Suppressor macrophage (primary cell): ENCODE measurements around the gene PTX4.
A peak's percentile ranks its signal among the peaks of the same experiment; 100 is the strongest.

Experiments
- DNase-seq, 4 experiments: peaks; one replicate each; pipeline ENCODE4 v3.0.0-alpha.2; 2020 to 2022

The PTX4 gene

DNA sequence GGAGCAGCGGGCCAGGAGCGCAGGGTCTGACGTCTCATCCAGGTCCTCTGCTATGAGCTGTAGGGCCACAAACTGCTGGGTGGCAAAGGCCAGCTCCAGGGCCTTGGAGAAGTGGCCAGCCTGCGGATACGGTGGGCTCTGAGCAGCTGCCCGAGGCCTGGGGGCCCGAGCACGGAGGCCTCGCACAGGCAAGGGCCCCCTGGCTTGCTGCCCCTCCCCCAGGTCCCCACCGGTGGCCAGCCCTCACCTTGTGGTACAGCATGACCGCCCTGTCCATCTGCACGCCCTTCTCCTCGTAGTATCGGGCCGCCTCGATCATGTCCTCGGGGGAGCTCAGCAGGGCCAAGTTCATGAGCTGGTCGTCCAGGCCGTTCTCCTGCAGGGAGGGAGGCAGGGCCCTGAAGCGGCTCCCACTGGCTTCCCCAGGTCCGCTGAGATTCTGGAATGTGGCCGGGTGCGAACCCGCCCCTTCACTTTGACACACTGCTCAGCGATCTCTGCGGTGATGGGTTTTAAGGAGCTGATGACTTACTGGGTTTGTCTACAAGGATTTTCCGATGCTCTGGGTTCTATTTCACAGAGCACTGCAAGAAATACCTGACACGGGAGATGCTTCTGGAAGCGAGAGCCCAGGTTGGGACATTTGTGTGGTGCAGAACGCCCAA, 35.0 kb upstream of the PTX4 start:
- DNase-seq, result no peak

DNA sequence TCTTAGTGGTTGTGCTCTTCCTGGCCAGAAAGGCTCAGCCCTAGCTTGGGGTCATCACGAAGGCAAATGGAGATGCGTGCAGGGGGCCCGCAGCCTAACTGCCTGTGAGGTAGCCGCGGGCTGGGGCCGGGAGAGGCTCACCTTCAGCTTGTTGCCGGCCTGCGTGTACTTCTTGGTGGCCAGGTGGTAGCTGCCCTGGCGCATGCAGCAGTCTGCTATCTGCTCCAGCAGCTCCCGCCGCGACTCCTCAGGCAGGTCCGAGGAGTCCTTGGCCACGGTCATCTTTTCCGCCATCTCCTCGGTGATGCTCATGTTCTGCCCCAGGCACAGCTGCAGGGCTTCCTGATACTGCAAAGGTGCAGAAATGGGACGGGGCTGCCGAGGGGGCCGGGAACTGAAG, 31.7 kb upstream of the PTX4 start:
- no peak for DNase-seq

DNA sequence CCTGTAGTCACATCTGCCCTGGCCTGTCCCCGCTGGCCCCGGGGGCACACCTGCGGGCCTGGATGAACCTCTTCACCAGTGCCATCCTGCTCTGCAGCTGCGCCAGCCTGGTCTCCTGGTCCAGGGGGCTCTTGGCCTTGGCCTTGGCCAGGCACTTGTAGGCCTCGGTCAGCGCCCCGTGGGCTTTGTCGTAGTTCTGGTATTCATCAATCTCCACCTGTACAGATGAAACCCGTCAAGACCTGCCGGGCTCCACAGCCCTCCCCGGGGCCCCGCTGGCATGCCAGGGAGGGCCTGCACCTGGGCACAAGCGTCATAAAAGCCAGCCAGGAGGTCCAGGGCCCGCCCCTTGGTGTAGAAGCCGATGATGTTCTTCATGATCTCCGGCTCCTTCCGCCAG, 31.1 kb upstream of the PTX4 start:
- no peak for DNase-seq

DNA sequence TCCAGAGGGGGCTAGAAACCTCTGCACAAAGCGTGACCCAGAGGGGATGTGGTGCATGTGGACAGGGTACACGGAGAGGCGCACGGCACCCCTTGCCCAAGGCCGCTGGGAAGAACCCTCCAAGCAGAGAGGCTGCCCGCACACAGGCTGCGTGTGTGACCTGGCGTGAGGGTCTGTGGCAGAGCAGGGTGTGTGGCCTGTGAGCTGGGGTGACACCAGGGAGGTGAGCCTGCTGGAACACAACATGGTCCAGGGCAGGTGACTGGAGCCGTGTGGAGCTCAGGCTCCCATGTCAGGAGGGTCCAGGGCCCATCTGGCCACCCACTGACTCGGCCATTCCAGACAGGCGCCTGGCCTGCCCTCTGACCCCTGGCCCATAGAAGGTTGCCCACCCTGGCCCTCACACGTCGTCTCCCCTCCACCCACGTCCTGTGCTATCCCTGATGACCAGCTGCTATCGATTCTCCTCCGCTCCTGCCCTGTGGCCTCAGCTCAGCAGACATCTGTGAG, 29.9 kb upstream of the PTX4 start:
- DNase-seq, result no peak

DNA sequence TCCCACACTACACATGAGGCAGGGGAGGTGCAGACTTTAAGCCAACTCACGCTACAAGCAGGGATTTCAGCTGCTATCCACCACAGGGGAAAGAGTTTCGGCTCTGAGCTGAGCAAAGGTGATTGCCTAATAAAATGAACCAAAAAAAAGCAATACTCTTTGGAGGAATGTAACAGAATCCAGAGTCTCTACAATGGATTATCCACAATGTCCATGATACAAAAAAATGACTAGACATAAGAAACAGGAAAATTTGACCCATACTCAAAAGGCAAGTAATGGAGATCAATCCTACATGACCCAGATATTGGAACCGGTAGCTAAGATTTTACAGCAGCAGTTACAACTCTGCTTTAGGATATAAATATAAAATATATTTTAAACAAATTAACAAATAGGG, 25.8 kb upstream of the PTX4 start:
- no peak for DNase-seq

DNA sequence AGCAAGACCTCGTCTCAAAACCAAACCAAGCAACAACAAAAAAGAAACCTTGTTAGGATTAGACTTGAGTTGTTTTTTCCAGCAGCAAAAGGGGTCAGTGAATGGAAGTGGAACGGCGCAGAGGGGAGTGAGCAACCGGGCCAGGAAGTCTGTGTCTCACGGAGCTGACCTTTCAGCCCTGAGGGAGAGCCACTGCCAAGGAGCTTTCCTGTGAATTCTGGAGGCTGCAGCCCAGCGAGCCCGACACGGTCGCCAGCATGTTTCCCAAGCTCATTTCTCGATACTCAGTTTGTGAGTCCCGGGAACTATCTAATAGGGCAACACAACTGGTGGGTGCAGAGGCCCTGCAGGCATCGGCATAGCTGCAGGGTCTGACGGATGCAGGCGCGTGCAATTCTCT, 24.0 kb upstream of the PTX4 start:
- DNase-seq, result no peak

DNA sequence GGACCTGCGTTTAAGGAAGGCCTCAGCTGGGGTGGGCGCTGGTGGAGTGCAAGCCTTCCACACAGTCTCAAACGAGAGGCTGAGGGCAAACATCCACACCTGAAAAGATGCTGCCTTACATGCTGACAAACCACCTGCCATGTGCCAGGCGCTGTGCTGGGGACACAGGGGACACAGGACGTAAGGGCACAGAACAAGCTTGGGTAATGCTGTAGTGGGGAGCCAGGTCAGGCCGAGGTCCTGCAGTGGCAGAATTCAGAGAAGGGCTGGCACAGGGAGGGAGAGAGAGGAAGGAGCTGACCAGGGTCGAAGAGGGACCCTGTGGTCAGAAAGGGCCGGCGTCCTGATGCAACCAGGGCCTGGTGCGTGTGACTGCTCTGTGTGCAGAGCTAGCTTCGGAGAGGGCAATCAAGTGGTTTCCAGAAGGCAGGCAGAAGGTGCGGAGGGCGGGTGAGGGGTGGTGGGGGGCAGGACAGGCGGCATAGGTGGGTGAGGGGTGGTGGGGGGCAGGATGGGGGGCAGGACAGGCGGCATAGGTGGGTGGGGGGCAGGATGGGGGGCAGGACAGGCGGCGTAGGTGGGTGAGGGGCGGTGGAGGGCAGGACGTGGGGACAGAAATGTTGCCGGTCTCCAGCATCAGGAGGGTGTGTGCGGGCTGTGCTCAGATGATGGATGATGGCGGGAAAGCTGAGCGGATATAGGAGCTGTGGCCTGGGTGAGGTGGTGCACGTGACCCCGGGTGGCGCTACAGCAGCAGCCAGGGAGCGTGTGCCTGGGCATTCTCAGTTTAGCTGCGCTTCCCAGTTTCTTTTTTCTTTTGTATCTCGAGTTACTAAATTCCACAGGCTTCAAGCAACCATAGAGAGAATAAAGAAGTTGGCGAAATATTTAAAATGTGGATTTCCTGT, 23.2 kb upstream of the PTX4 start:
- DNase-seq, result no peak

DNA sequence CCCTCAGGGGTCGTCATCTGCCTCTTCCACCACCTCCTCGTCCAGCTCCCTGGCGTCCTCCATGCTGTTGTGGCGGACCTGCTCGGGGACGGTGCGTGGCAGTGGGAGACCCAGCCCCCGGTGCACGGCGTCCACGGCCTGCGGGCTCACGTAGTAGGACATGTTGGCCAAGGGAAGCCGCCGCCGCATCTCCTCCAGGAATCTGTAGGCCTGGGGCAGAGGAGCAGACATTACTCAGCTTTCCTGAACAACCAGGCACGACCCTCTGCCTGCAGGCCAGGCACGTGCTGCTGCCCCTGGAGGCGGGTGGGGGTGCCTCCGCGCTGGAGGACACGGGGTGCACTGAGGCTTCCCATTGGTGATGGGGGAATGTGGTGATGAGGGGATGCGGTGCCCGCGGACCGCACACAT, 22.2 kb upstream of the PTX4 start:
- DNase-seq, result no peak

DNA sequence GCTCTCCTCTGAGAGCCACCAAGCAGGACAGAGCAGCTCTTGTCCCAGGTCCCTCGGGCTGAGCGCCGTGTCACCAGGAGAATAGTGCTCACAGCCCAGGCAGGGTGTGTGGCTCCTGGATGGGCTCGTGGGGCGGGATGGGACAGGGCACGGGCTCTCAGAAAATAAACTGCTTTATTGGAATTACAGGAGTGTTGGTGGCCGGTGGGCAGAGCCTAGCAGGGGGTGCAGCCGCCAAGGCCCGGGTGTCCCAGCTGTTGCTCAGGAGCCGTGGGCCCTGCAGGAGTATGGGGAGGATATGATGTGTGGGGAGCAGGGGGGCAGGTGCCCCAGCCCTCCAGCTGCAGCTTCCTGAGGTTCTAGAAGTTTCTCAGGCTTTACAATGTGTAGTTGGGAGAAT, 21.5 kb upstream of the PTX4 start:
- no peak for DNase-seq

DNA sequence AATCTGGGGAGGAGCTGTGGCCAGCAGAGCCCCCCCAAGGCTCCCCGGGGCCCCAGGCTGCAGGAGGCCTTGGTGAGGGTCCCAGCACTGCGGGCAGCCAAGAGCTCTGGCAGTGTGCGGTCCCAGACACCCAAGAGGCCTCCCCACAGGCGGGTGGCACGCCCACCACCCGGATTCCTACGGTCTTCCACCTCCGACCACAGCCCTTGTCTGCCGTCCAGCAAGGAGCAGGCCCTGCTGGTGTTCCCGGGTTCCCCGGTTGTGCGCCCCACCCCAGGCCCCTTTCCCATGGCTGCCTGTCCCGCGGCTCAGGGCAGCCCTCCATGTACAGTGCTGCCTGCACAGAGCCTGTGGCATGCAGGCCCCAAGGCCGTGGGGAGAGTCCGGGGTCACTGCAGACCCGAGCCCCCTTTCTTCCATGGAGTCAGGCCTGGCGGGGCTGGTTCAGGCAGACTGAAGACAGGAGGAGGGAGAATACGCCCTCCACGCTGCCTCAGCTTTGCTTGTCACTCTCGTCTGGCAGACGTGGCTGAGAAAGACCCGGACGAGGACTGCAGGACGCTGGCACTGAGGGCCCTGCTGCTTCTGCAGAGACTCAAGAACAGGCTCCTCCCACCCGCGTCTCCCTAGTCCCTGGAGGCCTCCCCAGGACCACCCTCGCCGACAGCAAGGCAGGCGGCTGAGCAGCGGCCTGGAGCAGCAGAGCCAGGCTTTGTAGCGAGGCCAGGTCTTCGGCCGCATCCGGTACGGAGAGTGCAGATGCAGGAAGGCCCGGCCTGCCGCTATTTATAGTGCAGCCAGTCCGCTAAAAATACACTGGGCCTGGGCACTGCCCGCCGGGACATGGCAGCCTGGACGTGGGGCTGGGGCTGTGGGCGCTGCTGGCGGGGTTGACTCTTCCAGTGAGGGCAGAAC, 20.8 kb upstream of the PTX4 start:
- DNase-seq, result no peak

DNA sequence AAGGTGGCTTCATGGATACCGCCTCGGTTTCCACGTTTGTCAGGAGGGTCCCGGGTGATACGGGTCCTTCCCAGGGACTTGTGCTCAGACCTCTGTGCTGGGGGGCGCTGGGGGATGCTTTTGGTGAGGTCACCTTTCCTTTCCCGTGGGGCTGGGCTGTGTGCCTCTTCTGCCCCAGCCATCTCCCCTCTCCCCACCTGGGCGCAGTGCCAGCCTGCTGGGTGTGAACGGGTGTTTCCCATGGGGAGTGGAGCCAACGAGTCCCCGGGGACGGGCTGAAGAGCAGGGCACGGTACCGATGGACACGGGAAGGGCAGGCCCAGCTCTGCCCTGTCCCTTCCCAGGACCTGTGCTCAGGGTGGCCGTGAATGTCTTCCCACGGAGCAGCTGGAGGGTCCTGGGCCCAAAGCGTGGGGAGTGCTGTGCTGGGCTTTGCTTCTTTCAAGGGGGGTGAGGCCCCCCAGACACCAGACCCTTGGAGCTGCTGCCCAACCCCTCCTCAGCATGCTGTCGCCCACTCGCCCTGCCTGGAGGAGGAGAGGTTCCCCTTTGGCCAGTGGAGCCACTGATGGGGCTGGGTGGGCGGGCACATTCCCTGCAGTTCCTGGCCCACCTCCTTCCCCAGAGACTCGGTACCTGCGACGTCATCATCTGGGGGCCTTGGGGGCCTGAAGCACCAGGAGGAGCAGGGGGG, 19.9 kb upstream of the PTX4 start:
- DNase-seq, result peak in 1 of 4 experiments; percentile 25

DNA sequence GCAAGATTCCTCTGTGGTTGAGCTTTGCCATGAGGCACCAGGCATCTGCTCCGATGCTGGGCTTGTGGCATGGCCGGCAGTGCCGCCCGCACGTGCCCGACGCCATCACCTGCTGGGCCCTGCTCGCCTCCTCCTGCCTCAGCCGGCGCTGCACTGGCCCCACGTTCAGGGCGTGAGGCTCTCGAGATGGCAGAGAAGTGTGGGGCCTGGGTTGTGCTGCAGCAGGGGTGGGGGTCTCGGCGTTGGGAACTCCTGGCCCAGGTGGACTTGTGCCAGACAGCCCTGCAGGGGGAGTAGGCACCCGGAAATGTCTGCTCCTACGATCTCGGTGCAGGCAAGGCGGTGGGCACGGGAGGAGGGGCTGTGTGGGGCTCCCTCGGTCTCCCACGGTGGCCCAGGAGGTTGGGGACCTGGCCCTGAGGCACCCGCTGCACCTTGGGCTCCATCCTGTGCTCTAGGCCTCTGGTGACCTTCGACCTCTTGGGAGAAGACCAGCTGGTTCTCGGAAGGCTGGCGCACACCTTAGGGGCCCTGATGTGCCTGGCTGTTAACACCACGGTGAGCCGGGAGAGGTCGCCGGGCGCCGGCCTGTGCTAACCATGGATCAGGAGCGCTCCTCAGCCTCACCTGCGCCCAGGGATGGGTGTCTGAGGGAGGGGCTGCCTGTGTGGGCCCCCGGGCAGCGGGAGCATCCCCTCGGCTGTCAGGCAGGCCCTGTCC, 17.9 kb upstream of the PTX4 start:
- no peak for DNase-seq

DNA sequence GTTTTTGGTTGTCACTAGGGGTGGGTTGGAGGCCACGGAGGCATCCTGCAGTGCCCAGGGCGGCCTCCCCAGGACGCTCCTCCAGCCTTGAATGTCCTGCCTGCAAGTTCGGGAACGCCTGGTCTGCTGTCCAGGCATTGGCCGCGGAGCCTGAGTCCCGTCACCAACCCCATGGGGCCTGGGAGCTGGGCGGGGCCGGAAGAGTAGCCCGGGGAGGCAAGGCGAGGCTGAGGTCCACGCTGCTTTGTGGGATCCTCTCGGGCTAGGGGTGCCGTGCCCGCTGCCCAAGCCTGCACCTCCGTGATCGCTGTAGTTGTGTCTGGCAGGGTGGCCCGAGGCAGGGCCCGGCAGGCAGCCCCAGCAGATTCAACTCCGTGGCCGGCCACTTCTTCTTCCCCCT, 17.2 kb upstream of the PTX4 start:
- no peak for DNase-seq

DNA sequence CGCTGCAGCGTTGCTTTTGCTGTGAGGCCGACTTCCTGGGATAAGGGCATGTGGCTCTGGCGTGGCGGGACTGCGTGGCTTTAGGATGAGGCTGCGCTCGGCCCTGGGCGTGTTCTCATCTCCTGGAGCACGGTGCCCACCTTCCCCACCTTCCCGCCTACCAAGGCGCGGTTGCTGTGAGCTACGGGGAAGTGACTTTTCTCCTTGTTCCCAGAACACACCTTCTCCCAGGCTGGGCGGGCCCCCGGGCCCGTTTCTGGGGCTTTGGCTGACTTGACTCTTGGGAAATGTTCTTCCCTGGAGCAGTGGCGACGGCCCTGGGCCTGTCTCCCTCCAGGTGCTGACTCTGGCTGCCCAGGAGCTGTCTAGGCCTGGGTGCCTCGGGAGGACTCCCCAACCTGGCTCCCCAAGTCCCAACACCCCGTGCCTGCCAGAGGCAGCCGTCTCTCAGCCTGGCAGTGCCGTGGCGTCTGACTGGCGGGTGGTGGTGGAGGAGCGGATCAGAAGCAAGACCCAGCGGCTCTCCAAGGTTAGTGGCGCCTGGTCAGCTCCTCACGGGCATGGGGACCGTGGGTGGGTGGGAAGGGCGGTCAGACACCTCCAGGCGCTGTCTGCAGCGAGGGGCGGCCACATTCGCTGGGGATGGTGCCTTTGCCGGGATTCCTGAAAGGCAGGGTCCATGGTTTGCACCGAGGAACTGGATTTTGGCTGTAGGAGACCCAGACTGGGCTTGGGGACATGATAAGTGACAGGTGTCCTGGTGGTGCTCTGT, 16.5 kb upstream of the PTX4 start:
- no peak for DNase-seq

DNA sequence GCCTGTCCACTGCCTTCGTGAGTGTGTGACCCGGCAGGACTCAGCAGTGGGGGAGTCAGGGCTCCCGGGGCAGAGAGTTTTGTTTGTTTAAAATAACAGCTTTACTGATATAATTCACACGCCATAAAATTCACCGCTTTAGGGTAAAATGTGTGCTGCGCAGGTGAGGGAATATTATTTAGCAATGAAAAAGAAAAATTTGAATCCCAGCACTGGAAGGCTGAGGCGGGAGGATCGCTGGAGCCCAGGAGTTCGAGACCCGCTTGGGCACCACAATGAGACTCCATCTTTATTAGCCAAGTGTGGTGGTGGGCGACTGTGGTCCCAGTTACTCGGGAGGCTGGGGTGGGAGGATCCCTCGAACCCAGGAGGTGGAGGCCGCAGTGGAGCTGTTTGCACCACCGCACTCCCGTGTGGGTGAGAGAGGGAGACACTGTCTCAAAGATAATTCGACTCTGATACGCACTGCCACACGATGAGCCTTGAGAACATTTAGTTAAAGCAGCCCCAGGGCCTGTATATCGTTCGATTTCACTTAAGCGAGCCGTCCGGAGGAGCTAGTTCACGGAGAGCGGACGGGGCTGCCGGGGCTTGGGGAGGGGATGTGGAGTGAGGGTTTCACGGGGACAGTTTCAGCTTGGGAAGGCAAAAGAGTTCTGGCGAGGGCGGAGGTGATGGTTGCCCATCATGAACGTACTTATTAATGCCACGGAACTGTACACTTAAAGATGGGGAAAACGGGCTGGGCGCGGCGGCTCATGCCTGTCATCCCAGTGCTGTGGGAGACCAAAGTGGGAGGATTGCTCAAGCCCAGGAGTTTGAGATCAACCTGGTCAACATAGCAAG, 14.6 kb upstream of the PTX4 start:
- DNase-seq, result no peak

DNA sequence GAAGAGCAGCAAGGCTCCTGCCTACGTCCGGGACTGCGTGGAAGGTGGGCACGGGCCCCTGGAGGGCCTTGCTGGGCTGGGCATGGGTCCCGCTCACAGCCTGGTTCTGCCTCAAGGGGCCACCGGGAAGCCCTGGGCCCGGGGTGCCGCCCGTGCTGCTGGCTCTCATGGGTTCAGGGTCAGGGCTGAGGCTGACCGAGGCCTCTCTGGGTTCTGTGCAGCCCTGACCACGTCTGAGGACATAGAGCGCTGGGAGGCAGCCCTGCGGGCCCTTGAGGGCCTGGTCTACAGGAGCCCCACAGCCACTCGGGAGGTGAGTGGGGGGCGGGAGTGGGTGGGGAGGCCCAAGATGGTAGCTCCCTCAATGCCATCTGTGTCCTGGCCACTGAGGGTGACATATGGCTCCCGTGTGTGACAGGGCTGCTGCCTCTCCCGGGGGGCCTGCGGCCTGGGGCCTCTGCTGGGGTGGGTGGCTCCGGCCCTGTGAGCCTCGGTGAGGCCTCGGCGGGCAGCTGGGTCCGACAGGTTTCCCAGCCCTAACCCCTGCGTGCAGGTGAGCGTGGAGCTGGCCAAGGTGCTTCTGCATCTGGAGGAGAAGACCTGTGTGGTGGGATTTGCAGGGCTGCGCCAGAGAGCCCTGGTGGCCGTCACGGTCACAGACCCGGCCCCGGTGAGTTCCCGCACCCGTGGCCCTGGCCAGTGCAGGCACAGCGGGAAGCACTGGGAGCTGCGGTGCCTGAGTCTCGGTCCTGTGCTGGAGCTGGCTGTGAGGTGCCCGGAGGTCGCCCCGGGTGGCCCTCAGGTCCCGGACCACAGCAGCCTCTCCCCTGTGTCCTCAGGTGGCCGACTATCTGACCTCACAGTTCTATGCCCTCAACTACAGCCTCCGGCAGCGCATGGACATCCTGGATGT, 13.6 kb upstream of the PTX4 start:
- DNase-seq, result no peak

DNA sequence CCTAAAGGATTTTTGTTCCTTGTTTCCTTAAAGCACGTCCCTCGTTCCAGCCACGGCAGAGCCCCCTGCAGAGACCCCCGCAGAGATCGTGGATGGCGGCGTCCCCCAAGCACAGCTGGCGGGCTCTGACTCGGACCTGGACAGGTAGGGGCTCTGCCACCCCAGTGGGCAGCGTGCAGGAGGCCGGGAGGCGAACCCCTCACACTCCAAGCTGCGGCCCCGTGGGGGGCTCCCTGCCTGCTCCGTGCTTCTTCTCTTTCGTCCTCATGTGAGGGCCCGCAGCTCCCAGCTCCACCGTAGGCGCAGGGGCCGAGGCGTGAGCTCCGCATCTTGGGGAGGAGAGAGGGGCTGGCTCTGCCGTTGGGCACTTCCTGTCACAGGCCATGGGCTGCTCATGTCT, 12.9 kb upstream of the PTX4 start:
- DNase-seq, result no peak

DNA sequence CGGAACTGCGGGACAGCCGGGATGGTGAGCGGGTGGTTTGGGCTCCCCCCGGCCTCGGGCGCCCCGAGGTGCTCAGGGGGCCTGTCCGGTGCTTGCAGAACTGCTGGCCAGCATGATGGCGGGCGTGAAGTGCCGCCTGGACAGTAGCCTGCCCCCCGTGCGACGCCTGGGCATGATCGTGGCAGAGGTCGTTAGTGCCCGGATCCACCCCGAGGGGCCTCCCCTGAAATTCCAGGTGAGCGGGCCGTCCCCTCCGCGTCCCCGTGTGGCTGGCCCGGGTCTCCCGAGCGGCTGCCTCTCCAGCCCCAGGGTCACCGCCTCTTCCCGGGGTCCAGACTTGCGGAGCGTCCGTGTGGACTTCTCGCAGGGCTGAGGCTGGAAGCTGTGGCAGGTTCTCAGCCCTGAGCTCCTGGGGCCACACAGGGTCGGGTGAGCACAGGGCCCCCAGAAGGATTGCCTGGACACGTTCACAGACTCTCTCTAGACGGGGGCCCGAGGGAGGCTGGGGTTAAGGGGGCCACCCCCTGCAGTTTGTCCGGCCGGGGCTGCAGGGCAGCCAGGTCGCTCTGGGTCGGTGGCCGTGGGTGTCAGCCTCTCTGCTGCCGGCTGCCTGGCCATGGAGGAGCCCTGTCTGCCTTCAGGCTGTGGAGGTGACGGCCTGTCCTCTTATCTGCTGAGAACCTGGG, 11.9 kb upstream of the PTX4 start:
- no peak for DNase-seq
